ENCODE results near the gene GHITM.
"Not testable (repeated sequence)": the region's sequence is repeated elsewhere in the genome, so short reads cannot be mapped to it uniquely, and the experiment has no call there.

GHITM gene, protein sequence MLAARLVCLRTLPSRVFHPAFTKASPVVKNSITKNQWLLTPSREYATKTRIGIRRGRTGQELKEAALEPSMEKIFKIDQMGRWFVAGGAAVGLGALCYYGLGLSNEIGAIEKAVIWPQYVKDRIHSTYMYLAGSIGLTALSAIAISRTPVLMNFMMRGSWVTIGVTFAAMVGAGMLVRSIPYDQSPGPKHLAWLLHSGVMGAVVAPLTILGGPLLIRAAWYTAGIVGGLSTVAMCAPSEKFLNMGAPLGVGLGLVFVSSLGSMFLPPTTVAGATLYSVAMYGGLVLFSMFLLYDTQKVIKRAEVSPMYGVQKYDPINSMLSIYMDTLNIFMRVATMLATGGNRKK

DNA sequence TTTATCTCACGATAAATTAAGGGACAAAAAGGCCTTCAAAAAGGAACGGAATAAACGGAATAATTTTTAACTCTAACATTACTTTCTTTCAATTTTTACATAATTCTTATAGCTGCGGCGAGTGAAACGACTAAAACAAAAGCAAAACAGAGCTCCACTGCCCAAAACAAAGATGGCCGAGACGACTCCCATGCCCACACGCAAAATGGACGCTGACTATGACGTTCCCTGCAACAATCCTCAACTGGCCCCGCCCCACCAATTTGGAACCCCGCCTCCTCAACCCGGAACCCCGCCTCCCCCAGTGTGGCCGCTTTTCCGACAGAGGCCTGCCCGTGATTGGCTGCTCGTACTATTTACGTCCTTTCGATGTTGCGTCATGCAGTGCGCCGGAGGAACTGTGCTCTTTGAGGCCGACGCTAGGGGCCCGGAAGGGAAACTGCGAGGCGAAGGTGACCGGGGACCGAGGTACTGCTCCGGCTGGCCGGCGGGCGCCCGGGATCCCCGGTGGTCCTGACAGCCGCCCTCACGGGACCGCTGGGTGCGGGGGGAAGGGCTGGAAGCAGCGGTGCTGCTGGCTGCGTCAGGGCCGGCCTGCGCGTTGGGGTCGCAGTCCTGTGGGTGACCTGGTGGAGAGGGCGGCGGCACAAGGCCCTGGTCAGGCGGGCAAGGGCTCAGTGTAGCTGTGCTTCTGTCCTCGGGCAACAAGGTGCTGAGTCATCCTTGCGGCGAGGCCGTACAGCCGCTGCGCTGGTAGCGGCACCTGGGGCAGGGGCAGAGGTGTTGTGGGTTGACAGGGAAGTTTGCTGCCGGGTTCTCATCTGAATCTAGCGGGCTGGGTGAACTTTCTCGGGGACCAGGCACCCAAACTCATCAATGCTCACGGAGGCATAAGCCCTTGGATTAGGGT, at the start of gene GHITM:
GHITM (plus strand) TSS at position 384 of the 910 bp plus-strand sequence. CDS start 1,992 bp downstream, outside the sequence.
- FAIRE-seq (peak; percentile 99), DNase-seq (ENCODE audit: extremely low spot score, insufficient read length, low read depth) (peak; percentile 81)

DNA sequence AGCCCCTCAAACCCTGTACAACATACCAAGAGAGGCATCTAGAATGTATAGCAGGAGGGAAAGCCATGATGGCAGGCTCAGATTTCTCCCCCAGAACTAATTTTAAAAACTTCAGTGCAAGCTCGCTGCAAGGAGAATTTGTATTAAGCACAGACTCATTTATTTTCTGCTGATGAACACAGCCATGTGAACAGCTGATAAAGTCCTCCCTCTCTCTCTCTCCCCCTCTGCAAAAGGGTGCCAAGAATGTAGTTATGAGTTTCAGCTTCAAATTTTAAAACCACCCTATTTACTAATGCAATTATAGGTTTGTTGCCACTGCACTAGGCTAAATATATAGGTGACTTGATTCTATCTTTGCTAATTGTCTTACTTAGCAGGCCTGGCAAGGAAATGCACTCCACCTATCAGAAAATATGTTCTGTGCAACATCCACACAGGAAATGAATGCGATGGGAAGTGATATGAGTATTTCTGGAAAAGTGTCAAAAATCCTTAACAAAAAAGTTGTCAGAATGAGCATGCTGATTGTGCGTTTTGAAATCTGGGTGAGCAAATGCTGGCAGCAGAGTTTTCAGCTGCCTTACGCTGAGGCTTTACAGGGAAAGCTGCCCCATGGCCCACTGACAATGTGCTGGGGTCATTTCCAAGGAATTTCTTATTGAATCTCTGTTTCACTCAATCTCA, 43.4 kb upstream of the GHITM start:
- no peak for DNase-seq (ENCODE audit: extremely low spot score, insufficient read length, low read depth)

DNA sequence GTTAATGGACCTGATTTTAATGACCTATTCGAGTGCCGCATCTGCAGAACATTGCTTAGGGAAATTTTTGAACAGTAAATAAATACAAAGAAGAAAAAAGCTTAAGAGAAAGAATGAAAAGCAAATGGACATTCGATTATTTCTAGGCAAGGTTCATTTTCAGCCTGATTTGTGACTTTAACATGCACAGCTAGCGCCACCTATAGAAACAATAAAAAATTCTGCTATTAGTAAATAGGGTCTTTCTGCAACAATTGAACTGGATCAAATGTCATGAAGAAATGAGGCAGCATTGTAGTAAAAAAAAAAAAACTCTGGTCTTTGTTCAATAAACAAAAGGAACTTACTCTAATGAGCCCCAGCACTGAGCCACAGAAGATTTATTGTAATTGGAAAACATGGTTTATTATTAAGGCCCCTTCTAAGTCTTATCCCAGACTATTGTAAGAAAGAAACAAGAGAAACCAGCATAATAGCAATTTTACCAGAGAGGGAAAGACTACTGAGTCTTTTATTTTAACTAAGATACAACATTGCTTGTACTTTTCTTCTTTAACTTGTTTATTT, 41.4 kb upstream of the GHITM start:
- peak; percentile 41 for FAIRE-seq
- no peak for DNase-seq (ENCODE audit: extremely low spot score, insufficient read length, low read depth)

More for the DNA sequence above, 43.4 kb upstream of the GHITM start:
- no peak for FAIRE-seq

DNA sequence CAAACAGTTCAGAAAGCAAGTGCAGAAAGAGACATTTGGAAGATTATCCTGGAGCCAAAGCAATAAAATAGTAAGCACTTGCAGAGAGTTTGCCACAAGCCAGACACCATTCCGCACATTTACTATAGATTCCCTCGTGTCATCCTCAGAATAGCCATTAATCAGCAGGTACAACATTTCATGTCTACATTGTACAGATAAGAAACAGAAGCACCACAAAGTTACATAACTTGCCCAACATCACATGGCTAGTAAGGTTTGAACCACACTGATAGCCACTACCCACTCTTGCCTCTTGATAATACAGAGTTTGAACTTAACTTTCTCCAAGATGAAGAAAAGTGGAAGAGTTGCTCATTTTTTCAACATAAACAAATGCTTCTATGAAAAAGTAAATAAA, 40.6 kb upstream of the GHITM start:
- no peak for FAIRE-seq
- DNase-seq (ENCODE audit: extremely low spot score, insufficient read length, low read depth), result no peak

DNA sequence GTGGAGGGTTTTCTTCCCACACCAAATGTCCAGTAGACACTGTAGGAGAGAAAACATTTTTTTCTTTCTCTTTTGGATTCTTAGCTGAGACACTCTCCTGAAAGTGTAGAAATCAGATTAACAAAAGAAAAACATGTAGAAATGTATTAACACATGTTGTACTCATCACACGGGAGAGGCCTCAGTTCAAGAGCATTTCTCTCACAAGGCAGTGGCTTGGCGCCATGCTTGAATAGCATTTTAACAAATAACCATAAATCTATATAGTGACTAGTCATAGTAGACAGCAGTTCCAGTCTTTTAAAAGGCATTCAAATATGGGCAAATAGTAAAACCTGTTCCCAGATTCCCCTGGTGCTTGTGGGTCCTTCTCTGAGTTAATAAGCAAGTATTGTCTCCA, 38.3 kb upstream of the GHITM start:
- DNase-seq (ENCODE audit: extremely low spot score, insufficient read length, low read depth) (no peak), FAIRE-seq (no peak)

DNA sequence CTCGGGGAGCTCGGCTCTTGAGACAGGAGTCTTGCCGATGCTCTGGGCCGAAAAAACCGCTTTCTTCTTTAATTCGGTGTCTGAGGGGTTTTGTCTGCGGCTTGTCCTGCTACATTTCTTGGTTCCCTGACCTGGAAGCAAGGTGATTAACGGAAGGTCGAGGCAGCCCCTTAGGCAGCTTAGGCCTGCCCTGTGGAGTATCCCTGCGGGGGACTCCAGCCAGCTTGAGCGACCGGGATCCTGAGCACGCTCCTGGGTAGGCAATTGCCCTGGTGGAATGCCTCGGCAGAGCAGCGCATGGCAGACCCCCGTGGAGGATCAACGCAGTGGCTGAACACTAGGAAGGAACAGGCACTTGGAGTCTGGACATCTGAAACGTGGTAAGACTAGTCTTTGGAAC, 30.5 kb upstream of the GHITM start:
- no peak for DNase-seq (ENCODE audit: extremely low spot score, insufficient read length, low read depth)
- FAIRE-seq, result no peak

DNA sequence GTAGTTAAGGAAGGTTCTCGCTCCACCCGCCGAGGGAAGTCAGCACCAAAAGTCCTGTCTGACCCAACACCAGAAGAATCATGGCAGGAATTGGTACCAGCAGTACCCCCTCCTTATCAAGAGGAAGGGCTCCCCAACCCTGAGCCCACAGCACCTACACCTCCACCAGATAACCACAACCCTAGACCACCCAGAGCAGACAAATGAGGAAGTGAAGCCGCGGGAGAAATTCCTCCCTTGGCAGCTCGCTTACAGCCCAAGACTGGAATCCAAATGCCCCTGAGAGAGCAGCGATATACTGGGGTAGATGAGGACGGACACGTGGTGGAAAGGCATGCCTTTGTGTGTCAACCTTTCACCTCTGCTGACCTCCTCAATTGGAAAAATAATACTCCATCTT, 29.5 kb upstream of the GHITM start:
- DNase-seq (ENCODE audit: extremely low spot score, insufficient read length, low read depth); FAIRE-seq: not testable (repeated sequence)

DNA sequence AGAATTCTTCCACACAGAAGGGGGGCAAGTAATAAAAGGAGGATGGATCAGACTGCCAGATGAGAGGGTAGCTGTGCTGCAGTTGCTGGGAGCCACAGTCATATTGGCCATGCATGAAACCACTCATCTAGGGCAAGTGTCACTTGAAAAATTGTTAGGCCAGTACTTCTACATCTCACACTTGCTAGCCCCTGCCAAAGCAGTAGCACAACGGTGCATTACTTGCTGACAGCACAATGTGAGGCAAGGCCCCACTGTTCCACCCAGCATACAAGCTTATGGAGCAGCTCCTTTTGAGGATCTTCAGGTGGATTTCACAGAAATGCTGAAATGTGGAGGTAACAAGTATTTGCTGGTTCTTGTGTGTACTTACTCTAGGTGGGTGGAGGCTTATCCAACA, 25.8 kb upstream of the GHITM start:
- FAIRE-seq; DNase-seq (ENCODE audit: extremely low spot score, insufficient read length, low read depth): not testable (repeated sequence)

DNA sequence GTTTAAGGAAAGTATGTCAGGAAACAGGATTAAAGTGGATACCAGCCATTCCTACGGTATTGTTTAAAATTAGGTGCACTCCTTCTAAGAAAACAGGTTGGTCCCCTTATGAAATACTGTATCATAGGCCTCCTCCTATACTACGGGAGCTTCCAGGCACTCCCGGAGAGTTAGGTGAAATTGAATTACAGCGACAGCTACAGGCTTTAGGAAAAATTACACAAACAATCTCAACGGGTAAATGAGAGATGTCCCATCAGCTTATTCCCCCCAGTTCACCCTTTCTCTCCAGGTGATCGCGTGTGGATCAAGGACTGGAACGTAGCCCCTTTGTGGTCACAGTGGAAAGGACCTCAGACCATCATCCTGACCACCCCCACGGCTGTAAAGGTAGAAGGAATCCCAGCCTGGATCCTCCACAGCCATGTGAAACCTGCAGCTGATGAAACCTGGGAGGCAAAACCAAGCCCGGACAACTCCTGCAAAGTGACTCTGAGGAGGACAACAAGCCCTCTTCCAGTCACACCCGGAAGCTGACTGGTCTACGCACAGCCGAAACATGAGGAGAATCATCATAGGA, 25.1 kb upstream of the GHITM start:
- DNase-seq (ENCODE audit: extremely low spot score, insufficient read length, low read depth) (no peak), FAIRE-seq (no peak)

DNA sequence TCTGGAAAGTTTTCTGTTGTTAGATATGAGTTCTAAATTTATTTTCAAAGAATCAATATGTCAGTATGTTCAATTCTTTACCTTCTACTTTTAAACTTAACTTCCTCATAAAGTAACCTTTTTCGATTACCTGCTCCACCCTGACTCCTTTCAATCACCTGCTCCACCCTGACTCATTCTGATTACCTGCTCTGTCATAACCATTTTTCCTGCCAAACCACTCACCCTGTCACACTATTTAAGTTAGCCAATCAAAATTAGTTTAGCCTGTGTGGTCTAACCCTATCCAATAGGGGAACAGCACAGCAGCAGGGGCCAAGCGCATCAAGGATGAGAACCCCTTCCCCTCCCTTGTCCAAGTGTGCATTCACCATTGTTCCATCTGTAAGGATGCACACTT, 22.1 kb upstream of the GHITM start:
- DNase-seq (ENCODE audit: extremely low spot score, insufficient read length, low read depth); FAIRE-seq: not testable (repeated sequence)

DNA sequence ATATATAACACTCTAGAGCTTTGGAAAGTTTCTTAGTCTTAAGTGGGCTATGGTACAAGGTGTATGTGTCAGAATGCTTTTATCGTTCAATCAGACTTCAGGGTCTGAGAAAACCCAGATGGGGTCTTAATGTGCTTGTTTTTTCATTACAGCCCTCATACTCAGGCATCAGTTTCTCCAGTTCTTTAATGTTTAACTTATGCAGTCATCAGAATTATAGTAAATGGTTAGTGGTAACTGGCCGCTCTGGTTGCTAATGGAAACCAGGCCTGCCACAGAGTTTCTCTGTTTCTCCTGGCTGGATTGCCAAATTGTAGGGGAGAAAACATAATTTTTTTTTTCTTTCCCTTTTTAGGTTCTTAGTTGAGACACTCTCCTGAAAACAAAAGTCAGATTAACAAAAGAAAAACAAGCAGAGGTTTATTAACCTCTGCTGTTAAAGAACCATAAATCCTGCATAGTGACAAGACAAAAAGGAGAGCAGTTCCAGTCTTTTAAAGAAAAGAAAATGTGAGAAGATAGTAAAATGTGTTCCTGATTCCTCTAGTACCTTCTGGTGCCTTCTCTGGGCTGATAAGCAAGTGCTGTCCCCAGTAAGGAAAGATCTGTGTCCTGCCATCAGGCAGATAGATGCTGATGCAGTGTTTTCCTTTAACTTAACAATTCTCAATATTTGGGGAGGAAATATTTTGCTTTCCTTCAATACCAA, 21.5 kb upstream of the GHITM start:
- FAIRE-seq (no peak), DNase-seq (ENCODE audit: extremely low spot score, insufficient read length, low read depth) (no peak)

DNA sequence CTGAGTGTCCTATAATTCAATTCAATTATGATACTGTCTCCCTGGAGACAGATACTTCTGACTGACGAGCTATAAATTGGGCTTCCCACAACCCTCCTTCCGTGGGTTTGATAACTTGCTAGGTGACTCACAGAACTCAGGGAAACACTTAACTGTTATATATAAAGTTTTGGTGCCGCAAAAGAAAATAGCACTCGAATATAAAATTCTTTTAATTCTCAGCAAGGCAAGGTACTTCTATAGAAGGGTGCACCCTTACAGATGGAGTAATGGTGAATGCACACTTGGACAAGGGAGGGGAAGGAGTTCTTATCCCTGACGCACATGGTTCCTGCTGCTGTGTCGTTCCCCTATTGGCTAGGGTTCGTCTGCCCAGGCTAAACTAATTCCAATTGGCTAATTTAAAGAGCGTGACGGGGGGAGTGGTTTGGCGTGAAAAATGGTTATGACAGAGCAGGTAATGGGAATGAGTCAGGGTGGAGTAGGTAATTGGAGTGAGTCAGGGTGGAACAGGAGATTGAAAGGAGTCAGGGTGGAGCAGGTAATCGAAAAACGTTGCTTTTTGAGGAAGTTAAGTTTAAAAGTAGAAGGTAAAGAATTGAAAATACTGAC, 20.8 kb upstream of the GHITM start:
- FAIRE-seq, result no peak
- DNase-seq (ENCODE audit: extremely low spot score, insufficient read length, low read depth), result no peak

DNA sequence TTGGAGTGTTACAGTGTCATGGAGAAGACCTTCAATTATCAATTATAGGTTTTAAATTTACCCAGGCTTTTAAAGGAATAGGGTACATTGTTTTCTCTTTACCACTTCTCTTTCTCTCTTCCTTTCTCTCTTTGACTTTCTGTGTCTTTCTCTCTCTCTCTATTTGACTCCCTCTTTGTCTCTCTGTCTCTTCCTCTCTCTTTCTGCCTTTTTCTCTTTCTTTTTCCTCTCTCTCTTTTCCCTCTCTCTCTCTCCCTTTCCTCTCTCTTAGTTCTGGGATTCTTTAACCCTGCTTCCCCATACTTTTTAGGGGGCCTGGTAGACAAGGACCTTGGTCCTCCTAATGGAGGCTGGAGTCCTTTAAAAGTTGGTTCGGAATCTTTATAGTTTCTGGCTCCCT, 15.9 kb upstream of the GHITM start:
- FAIRE-seq, result no peak
- DNase-seq (ENCODE audit: extremely low spot score, insufficient read length, low read depth), result no peak

DNA sequence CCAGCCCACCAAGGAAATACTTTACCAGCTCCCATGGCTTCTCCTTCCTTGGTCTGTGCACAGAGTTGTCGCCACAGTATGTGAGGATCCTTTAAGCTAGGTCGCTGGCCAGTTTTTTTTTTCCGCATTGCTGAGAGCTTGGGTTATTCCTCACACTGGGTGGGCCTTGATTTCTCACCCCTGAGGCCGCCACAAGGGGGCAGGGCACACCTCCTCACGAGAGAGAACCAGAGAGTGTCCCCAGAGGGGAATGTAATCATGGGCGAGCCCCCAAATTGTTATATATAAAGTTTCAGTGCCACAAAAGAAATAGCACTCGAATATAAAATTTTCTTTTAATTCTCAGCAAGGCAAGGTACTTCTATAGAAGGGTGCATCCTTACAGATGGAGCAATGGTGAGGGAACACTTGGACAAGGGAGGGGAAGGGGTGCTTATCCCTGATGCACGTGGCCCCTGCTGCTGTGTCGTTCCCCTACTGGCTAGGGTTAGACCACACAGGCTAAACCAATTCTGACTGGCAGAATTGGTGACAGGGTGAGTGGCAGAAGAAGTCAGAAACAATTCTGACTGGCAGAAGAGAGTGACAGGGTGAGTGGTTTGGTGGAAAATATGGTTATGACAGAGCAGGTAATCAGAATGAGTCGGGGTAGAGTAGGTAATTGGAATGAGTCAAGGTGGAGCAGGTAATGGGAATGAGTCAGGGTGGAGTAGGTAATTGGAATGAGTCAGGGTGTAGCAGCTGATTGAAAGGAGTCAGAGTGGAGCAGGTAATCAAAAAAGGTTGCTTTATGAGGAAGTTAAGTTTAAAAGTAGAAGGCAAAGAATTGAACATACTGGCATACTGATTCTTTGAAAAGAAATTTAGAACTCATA, 13.2 kb upstream of the GHITM start:
- not testable (repeated sequence) for FAIRE-seq; DNase-seq (ENCODE audit: extremely low spot score, insufficient read length, low read depth)

DNA sequence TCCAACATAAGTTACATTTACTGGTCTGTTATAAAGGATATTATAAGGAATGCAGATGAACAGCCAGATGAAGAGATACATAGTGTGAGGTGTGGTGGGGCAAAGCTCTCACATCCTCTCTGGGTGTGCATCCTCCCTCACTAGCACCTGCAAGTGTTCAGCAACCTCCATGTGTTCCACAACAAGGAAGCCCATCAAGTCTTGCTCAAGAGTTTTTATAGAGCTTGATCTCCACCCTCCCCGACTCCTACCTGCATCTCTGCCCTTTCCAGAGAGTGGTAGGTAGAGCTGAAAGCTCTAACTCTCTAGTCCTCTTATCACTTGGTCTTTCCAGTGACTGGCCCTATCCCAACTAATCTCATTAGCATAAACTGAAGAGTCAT, 12.5 kb upstream of the GHITM start:
- DNase-seq (ENCODE audit: extremely low spot score, insufficient read length, low read depth), result no peak
- FAIRE-seq, result no peak

DNA sequence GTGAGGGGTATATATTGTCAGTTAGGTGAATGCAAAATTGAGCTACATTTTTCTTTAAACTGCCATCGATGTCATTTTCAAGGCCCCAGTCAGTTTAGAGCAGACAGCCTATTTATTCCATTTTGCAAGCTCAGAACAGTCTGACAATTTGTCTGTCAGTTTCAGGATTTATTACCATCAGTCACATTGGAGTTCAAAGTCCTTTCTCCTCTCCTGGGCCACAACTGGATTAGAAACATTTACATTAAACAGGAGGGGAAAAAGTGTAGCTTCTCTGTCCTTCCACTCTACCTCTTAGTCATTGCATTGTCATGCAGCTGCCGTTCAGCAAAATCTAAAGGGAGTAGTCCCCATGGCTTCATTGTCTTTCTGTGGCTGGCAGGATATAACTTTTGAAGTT, 3.5 kb upstream of the GHITM start:
- no peak for FAIRE-seq
- no peak for DNase-seq (ENCODE audit: extremely low spot score, insufficient read length, low read depth)

DNA sequence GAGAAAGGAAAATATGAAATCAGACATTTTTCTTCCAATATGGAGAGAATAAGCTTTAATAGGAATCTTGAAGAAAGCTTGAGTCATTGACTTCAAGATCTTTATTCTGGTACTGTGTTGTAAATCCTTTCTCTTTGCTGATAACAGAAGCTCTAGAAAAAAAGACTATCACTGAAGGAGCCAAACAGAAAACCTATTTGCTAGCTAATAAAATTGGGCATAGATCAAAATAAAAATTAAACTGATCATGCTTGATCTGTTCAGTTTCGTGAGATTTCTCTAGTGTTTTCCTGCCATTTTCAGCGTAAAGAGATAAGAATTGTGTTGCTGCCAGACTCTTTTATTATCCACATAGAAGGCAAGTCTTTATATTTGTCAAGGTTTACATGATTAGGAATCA, 1.5 kb upstream of the GHITM start:
- FAIRE-seq, result no peak

More for the DNA sequence above, 1.5 kb upstream of the GHITM start:
- DNase-seq (ENCODE audit: extremely low spot score, insufficient read length, low read depth), result no peak

Measured in GM18507 (cell line).